Measurements from ENCODE around the gene ZNF44.

DNA sequence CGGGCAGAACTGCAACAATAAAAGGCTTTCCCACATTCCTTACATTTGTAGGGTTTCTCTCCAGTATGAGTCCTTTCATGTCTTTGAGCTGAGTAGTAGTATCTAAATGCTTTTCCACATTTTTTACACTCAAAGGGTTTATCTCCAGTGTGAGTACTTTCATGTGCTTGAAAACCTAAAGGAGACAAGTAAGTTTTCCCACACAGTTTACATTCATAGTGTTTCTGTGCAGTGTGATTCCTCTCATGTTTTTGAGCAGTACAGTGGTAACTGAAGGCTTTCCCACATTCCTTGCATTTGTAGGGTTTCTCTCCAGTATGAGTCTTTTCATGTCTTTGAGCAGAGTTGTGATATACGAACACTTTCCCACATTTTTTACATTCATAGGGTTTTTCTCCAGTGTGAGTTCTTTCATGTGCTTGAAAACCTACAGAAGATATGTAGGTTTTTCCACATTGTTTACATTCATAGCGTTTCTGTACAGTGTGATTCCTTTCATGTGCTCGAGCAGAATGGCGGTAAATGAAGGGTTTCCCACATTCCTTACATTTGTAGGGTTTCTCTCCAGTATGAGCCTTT lies 47.0 kb downstream of the ZNF44 start:
- TF ChIP-seq POLR2A (IDR thresholded peaks at IDR 0.05): no peak
- TF ChIP-seq, protein P1, sequence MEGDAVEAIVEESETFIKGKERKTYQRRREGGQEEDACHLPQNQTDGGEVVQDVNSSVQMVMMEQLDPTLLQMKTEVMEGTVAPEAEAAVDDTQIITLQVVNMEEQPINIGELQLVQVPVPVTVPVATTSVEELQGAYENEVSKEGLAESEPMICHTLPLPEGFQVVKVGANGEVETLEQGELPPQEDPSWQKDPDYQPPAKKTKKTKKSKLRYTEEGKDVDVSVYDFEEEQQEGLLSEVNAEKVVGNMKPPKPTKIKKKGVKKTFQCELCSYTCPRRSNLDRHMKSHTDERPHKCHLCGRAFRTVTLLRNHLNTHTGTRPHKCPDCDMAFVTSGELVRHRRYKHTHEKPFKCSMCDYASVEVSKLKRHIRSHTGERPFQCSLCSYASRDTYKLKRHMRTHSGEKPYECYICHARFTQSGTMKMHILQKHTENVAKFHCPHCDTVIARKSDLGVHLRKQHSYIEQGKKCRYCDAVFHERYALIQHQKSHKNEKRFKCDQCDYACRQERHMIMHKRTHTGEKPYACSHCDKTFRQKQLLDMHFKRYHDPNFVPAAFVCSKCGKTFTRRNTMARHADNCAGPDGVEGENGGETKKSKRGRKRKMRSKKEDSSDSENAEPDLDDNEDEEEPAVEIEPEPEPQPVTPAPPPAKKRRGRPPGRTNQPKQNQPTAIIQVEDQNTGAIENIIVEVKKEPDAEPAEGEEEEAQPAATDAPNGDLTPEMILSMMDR (IDR thresholded peaks at IDR 0.05 in 8 of 11, conservative IDR thresholded peaks at IDR 0.05 in 3 of 11): no peak
